ENCODE data around the gene ELAPOR1. TPM values are rescaled to one million over a fixed set of nuclear protein-coding genes. Genes with fewer than 3 reads are reported as not detected.

The ELAPOR1 gene
- total RNA-seq, 1 donor from 2014 or later = 1.2 TPM

- no peak for FAIRE-seq
- Histone ChIP-seq H3K4me2 (ENCODE audit: low read length) (peak overlapping the region; percentile 70), H3K9me3 (ENCODE audit: insufficient read depth, low read depth, low read length) (no peaks in the 10 kb centered on the region), H2AFZ (ENCODE audit: low read depth, low read length) (peak overlapping the region; percentile 15), H3K36me3 (ENCODE audit: insufficient read depth, low read length) (no peaks in the 10 kb centered on the region), H3K4me1 (ENCODE audit: insufficient read depth, low read length) (peaks cover 3% of the 10 kb centered on the region), H3K79me2 (ENCODE audit: insufficient read depth, low read length) (no peaks in the 10 kb centered on the region), H3K9ac (ENCODE audit: low read length) (no peak overlapping the region), H3K27me3 (ENCODE audit: insufficient read depth, low read length) (peaks cover 3% of the 10 kb centered on the region), H3K4me3 (ENCODE audit: insufficient read depth, low read depth, low read length) (no peak overlapping the region), H4K20me1 (ENCODE audit: insufficient read depth, low read length) (no peaks in the 10 kb centered on the region), H3K27ac (ENCODE audit: low read depth, low read length) (no peak overlapping the region)
- Mint-ChIP-seq H3K27ac (ENCODE audit: unreplicated experiment) (no peak overlapping the region), H3K4me1 (ENCODE audit: low read depth, unreplicated experiment) (peaks cover 19% of the 10 kb centered on the region), H3K36me3 (ENCODE audit: low read depth, unreplicated experiment) (no peaks in the 10 kb centered on the region), H3K4me3 (ENCODE audit: unreplicated experiment) (no peak overlapping the region), H3K27me3 (ENCODE audit: low read depth, unreplicated experiment) (peaks cover 5% of the 10 kb centered on the region), H3K9me3 (ENCODE audit: unreplicated experiment) (no peaks in the 10 kb centered on the region)
- peak; percentile 80 for DNase-seq (ENCODE audit: low read depth)
- TF ChIP-seq EZH2 (IDR thresholded peaks at IDR 0.05; ENCODE audit: insufficient read depth, low read length) = no peak
- TF ChIP-seq CTCF (IDR thresholded peaks at IDR 0.05; ENCODE audit: insufficient read depth, low read depth, low read length) = no peak
Measured at GRCh38 chr1:109161858-109162606, 48.1 kb downstream of the ELAPOR1 start.

- no peak for TF ChIP-seq CTCF (IDR thresholded peaks at IDR 0.05; ENCODE audit: insufficient read depth, low read depth, low read length)
- TF ChIP-seq EZH2 (IDR thresholded peaks at IDR 0.05; ENCODE audit: insufficient read depth, low read length) = no peak
- no peak overlapping the region for H2AFZ ChIP-seq (ENCODE audit: low read depth, low read length)
- H3K27me3 ChIP-seq (ENCODE audit: insufficient read depth, low read length) = peaks cover 3% of the 10 kb centered on the region
- no peak overlapping the region for H3K27ac ChIP-seq (ENCODE audit: low read depth, low read length)
- Mint-ChIP-seq H3K36me3 (ENCODE audit: low read depth, unreplicated experiment) (no peaks in the 10 kb centered on the region), H3K4me3 (ENCODE audit: unreplicated experiment) (no peak overlapping the region), H3K27ac (ENCODE audit: unreplicated experiment) (no peak overlapping the region), H3K27me3 (ENCODE audit: low read depth, unreplicated experiment) (peaks cover 5% of the 10 kb centered on the region), H3K9me3 (ENCODE audit: unreplicated experiment) (no peaks in the 10 kb centered on the region), H3K4me1 (ENCODE audit: low read depth, unreplicated experiment) (peaks cover 25% of the 10 kb centered on the region)
- peak overlapping the region; percentile 70 for H3K4me2 ChIP-seq (ENCODE audit: low read length)
- H3K4me3 ChIP-seq (ENCODE audit: insufficient read depth, low read depth, low read length) = no peak overlapping the region
- no peak for DNase-seq (ENCODE audit: low read depth)
- H4K20me1 ChIP-seq (ENCODE audit: insufficient read depth, low read length) = no peaks in the 10 kb centered on the region
- H3K9me3 ChIP-seq (ENCODE audit: insufficient read depth, low read depth, low read length) = no peaks in the 10 kb centered on the region
- peak; percentile 17 for FAIRE-seq
- peaks cover 6% of the 10 kb centered on the region for H3K4me1 ChIP-seq (ENCODE audit: insufficient read depth, low read length)
- no peak overlapping the region for H3K9ac ChIP-seq (ENCODE audit: low read length)
- no peaks in the 10 kb centered on the region for H3K79me2 ChIP-seq (ENCODE audit: insufficient read depth, low read length)
- no peaks in the 10 kb centered on the region for H3K36me3 ChIP-seq (ENCODE audit: insufficient read depth, low read length)
Measured at GRCh38 chr1:109162626-109163025, 48.7 kb downstream of the ELAPOR1 start.

- H4K20me1 ChIP-seq (ENCODE audit: insufficient read depth, low read length) = no peaks in the 10 kb centered on the region
- no peak for TF ChIP-seq CTCF (IDR thresholded peaks at IDR 0.05; ENCODE audit: insufficient read depth, low read depth, low read length)
- no peak for TF ChIP-seq EZH2 (IDR thresholded peaks at IDR 0.05; ENCODE audit: insufficient read depth, low read length)
- DNase-seq (ENCODE audit: low read depth) = no peak
- no peak overlapping the region for H3K4me2 ChIP-seq (ENCODE audit: low read length)
- H3K79me2 ChIP-seq (ENCODE audit: insufficient read depth, low read length) = no peaks in the 10 kb centered on the region
- no peak overlapping the region for H2AFZ ChIP-seq (ENCODE audit: low read depth, low read length)
- no peak overlapping the region for H3K9ac ChIP-seq (ENCODE audit: low read length)
- H3K4me3 ChIP-seq (ENCODE audit: insufficient read depth, low read depth, low read length) = no peak overlapping the region
- H3K36me3 Mint-ChIP-seq (ENCODE audit: low read depth, unreplicated experiment) = no peaks in the 10 kb centered on the region
- H3K36me3 ChIP-seq (ENCODE audit: insufficient read depth, low read length) = no peaks in the 10 kb centered on the region
- peaks cover 2% of the 10 kb centered on the region for H3K9me3 Mint-ChIP-seq (ENCODE audit: unreplicated experiment)
- no peak for FAIRE-seq
- no peak overlapping the region for H3K27ac ChIP-seq (ENCODE audit: low read depth, low read length)
- no peaks in the 10 kb centered on the region for H3K9me3 ChIP-seq (ENCODE audit: insufficient read depth, low read depth, low read length)
- no peak overlapping the region for H3K4me3 Mint-ChIP-seq (ENCODE audit: unreplicated experiment)
- peaks cover 30% of the 10 kb centered on the region for H3K4me1 Mint-ChIP-seq (ENCODE audit: low read depth, unreplicated experiment)
- no peak overlapping the region for H3K27ac Mint-ChIP-seq (ENCODE audit: unreplicated experiment)
- peaks cover 3% of the 10 kb centered on the region for H3K27me3 ChIP-seq (ENCODE audit: insufficient read depth, low read length)
- peaks cover 6% of the 10 kb centered on the region for H3K4me1 ChIP-seq (ENCODE audit: insufficient read depth, low read length)
- peaks cover 5% of the 10 kb centered on the region for H3K27me3 Mint-ChIP-seq (ENCODE audit: low read depth, unreplicated experiment)
Measured at GRCh38 chr1:109163551-109163950, 49.6 kb downstream of the ELAPOR1 start.
